Keratinocyte (primary cell): ENCODE results near the gene ATCAY. TPM values are rescaled to one million over a fixed set of nuclear protein-coding genes. Genes with fewer than 3 reads are reported as not detected.

Source experiments
- DNase-seq: peaks from one replicate; pipeline ENCODE4 v3.0.0-alpha.2; 2011; ENCODE audit warnings: low read depth, missing footprints, low spot score
- FAIRE-seq: peaks from 2 replicates; lab custom pipeline; 2011; peaks lifted over from hg19 to GRCh38; lab: Jason Lieb, UNC
- H2AFZ ChIP-seq: 2 replicates; pipeline ENCODE4 v1.6.0; 2012; ENCODE audit warnings: low read length, control low read depth, inconsistent platforms; ENCODE audit not compliant: control insufficient read depth
- H3K27ac ChIP-seq: 2 replicates; pipeline ENCODE4 v1.5.1; 2011; ENCODE audit warnings: low read length; ENCODE audit not compliant: control insufficient read depth, insufficient read depth
- H3K27me3 ChIP-seq: 3 replicates; pipeline ENCODE4 v1.6.0; 2011; ENCODE audit warnings: low read length; ENCODE audit not compliant: control insufficient read depth, insufficient read depth; ENCODE audit errors: extremely low read depth
- H3K36me3 ChIP-seq, 2 experiments: 2 replicates in 1 of 2; 3 replicates in 1 of 2; pipeline ENCODE4 v1.5.1; 2011; ENCODE audit warnings: low read length in 2 of 2, mild to moderate bottlenecking in 1 of 2; ENCODE audit not compliant: control insufficient read depth in 2 of 2, insufficient read depth in 2 of 2; ENCODE audit errors: extremely low read depth in 1 of 2
- H3K4me1 ChIP-seq: 3 replicates; pipeline ENCODE4 v1.5.1; 2011; ENCODE audit warnings: low read length; ENCODE audit not compliant: control insufficient read depth, insufficient read depth; ENCODE audit errors: extremely low read depth
- H3K4me2 ChIP-seq: 3 replicates; pipeline ENCODE4 v1.6.0; 2011; ENCODE audit warnings: low read depth, low read length; ENCODE audit not compliant: control insufficient read depth, insufficient read depth; ENCODE audit errors: extremely low read depth
- H3K4me3 ChIP-seq, 3 experiments: fragments of 200-600 bp in 1 of 3; sonication (generic) in 1 of 3; 2 replicates in 2 of 3; 3 replicates in 1 of 3; pipeline ENCODE4 v1.5.1; 2011 to 2016; ENCODE audit warnings: low read length in 3 of 3, mild to moderate bottlenecking in 3 of 3, control low read depth in 2 of 3, inconsistent platforms in 1 of 3, low read depth in 1 of 3, mixed read lengths in 1 of 3, mixed run types in 1 of 3, moderate library complexity in 1 of 3; ENCODE audit not compliant: control insufficient read depth in 2 of 3, insufficient read depth in 2 of 3; ENCODE audit errors: extremely low read depth in 1 of 3
- H3K79me2 ChIP-seq: 2 replicates; pipeline ENCODE4 v1.6.0; 2012; ENCODE audit warnings: low read length; ENCODE audit not compliant: control insufficient read depth, insufficient read depth
- H3K9ac ChIP-seq: 3 replicates; pipeline ENCODE4 v1.6.0; 2011; ENCODE audit warnings: low read length; ENCODE audit not compliant: control insufficient read depth, insufficient read depth; ENCODE audit errors: extremely low read depth
- H3K9me1 ChIP-seq: 3 replicates; pipeline ENCODE4 v1.6.0; 2011; ENCODE audit warnings: low read length; ENCODE audit not compliant: control insufficient read depth, insufficient read depth; ENCODE audit errors: extremely low read depth
- H3K9me3 ChIP-seq: 2 replicates; pipeline ENCODE4 v1.5.1; 2012; ENCODE audit warnings: low read depth, low read length; ENCODE audit not compliant: control insufficient read depth
- H4K20me1 ChIP-seq: 3 replicates; pipeline ENCODE4 v1.6.0; 2011; ENCODE audit warnings: low read length; ENCODE audit not compliant: control insufficient read depth, insufficient read depth; ENCODE audit errors: extremely low read depth
- CTCF ChIP-seq, 3 experiments: IDR thresholded peaks in 1 of 3; conservative IDR thresholded peaks in 1 of 3; optimal IDR thresholded peaks in 1 of 3; 2 replicates in 2 of 3; 3 replicates in 1 of 3; pipeline versions ENCODE3 to v1.5.1; 2011; ENCODE audit warnings: low read length in 3 of 3, mild to moderate bottlenecking in 3 of 3, moderate library complexity in 2 of 3, control low read depth in 1 of 3, inconsistent platforms in 1 of 3; ENCODE audit not compliant: insufficient read depth in 2 of 3; ENCODE audit errors: extremely low read depth in 1 of 3
- EZH2 ChIP-seq: IDR thresholded peaks from one replicate; pipeline ENCODE4 v1.6.1; 2012; ENCODE audit warnings: inconsistent platforms, mild to moderate bottlenecking, low read length, moderate library complexity
- dilution Hi-C: fragments of 300-500 bp; cut with MboI; formaldehyde crosslinking; loops from one replicate; pipeline ENCODE4 v1.7.0; 2020; ENCODE audit warnings: low sequenced_read_pairs; ENCODE audit not compliant: extremely low pct_ligation_motif_present
- polyA plus RNA-seq, 5 experiments: library from polyadenylated mRNA; depleted of rRNA in 3 of 5; stranded (reverse) in 3 of 5; stranded (forward) in 1 of 5; unstranded in 1 of 5; fragments of >200 nt; gene quantifications; 1 replicate in 1 of 5; 2 replicates in 3 of 5; 3 replicates in 1 of 5; pipeline versions ENCODE4 v1.2.1 to v1.2.3, GENCODE V29; 2011 to 2012; ENCODE audit warnings: missing spikeins in 2 of 5, low read depth in 1 of 5, low replicate concordance in 1 of 5

ATCAY gene
- polyA plus RNA-seq, 1 donor (not counting 4 experiments of a cell fraction or from before 2014, with no cell fraction given), result not detected

- no peaks in the 10 kb centered on the region for H3K79me2 ChIP-seq
- H3K9ac ChIP-seq, result no peak overlapping the region
- H3K9me3 ChIP-seq, result no peaks in the 10 kb centered on the region
- TF ChIP-seq CTCF (optimal IDR thresholded peaks at IDR 0.05 in 1 of 3, IDR thresholded peaks at IDR 0.05 in 1 of 3, conservative IDR thresholded peaks at IDR 0.05 in 1 of 3; ENCODE audit: extremely low read depth in 1 of 3, insufficient read depth in 2 of 3, low read length in 3 of 3) (no peak), EZH2 (no peak)
- H3K4me1 ChIP-seq, result no peaks in the 10 kb centered on the region
- FAIRE-seq (no peak), DNase-seq (no peak)
- dilution Hi-C loops, result no loop called here
- no peak overlapping the region for H3K4me2 ChIP-seq
- H3K27ac ChIP-seq, result no peak overlapping the region
- H4K20me1 ChIP-seq, result peaks cover 3% of the 10 kb centered on the region
- H3K9me1 ChIP-seq, result no peaks in the 10 kb centered on the region
- no peak overlapping the region for H3K4me3 ChIP-seq
- no peaks in the 10 kb centered on the region for H3K36me3 ChIP-seq
- H3K27me3 ChIP-seq, result peaks cover 61% of the 10 kb centered on the region
- H2AFZ ChIP-seq, result no peak overlapping the region
Measured at GRCh38 chr19:3860499-3860898, 20.0 kb upstream of the ATCAY start.

- H3K9ac ChIP-seq, result no peak overlapping the region
- no peak for TF ChIP-seq CTCF (optimal IDR thresholded peaks at IDR 0.05 in 1 of 3, IDR thresholded peaks at IDR 0.05 in 1 of 3, conservative IDR thresholded peaks at IDR 0.05 in 1 of 3; ENCODE audit: extremely low read depth in 1 of 3, insufficient read depth in 2 of 3, low read length in 3 of 3)
- TF ChIP-seq EZH2, result no peak
- H3K4me2 ChIP-seq, result no peak overlapping the region
- DNase-seq (no peak), FAIRE-seq (no peak)
- H3K36me3 ChIP-seq, result no peaks in the 10 kb centered on the region
- H3K79me2 ChIP-seq, result no peaks in the 10 kb centered on the region
- peaks cover 3% of the 10 kb centered on the region for H4K20me1 ChIP-seq
- no peaks in the 10 kb centered on the region for H3K9me3 ChIP-seq
- H3K27me3 ChIP-seq, result peaks cover 59% of the 10 kb centered on the region
- H3K4me1 ChIP-seq, result no peaks in the 10 kb centered on the region
- no peaks in the 10 kb centered on the region for H3K9me1 ChIP-seq
- dilution Hi-C loops, result no loop called here
- no peak overlapping the region for H2AFZ ChIP-seq
- H3K27ac ChIP-seq, result no peak overlapping the region
- no peak overlapping the region for H3K4me3 ChIP-seq
Measured at GRCh38 chr19:3862826-3863500, 17.5 kb upstream of the ATCAY start.
